Measurements from ENCODE around the gene OGDH. TPM values are rescaled to one million over a fixed set of nuclear protein-coding genes. Genes with fewer than 3 reads are reported as not detected.
"Not testable (repeated sequence)": the region's sequence is repeated elsewhere in the genome, so short reads cannot be mapped to it uniquely, and the experiment has no call there.

Gene OGDH
- total and polyA plus RNA-seq, 7 donors: 39.0 to 102 (median 74.4) TPM

DNA sequence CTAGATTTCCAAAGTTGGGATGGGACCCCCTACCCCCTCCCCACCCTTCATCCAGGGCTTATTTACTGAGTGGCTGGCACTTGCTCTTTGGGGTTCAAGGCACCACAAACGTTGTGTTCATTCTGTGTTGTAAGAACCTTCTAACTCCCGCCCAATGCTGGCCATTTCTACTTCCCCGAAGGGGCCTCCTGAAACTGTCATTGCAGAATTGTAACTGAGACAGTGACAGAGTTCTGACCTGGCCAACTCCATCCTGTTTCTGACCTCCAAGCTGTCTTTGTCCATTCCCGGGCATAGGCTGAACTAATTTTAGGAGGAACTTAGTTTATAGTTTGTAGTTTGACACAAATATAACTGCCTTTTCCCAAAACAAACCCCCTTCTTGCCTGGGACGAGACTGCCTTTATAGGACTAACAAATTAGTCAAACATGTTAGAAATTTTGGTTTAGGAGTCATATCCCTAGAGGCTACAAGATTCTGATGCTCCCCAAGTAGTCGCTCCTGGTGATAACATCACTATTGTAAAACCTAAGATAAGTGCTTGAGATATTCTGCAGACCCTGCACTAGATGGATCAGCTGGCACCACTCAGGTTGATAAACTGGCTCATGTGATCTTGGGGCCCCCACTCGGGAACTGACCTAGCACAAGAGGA lies 107.4 kb downstream of the OGDH start:
- Histone ChIP-seq H3K36me3 (peaks cover 0 to 16% (median 6%) of the 10 kb centered on the region in 4 donors), H3K27ac (no peak overlapping the region), H3K4me1 (no peaks in the 10 kb centered on the region), H3K9me3 (no peaks in the 10 kb centered on the region), H3K27me3 (no peaks in the 10 kb centered on the region), H3K4me3 (no peak overlapping the region)
- 68 to 69% methylated on average over 7 of the region's 7 CpGs for WGBS, 2 donors
- TF ChIP-seq POLR2A (IDR thresholded peaks at IDR 0.05) (no peak), EP300 (IDR thresholded peaks at IDR 0.05) (no peak), POLR2AphosphoS5 (IDR thresholded peaks at IDR 0.05) (no peak)
- TF ChIP-seq, protein P1, sequence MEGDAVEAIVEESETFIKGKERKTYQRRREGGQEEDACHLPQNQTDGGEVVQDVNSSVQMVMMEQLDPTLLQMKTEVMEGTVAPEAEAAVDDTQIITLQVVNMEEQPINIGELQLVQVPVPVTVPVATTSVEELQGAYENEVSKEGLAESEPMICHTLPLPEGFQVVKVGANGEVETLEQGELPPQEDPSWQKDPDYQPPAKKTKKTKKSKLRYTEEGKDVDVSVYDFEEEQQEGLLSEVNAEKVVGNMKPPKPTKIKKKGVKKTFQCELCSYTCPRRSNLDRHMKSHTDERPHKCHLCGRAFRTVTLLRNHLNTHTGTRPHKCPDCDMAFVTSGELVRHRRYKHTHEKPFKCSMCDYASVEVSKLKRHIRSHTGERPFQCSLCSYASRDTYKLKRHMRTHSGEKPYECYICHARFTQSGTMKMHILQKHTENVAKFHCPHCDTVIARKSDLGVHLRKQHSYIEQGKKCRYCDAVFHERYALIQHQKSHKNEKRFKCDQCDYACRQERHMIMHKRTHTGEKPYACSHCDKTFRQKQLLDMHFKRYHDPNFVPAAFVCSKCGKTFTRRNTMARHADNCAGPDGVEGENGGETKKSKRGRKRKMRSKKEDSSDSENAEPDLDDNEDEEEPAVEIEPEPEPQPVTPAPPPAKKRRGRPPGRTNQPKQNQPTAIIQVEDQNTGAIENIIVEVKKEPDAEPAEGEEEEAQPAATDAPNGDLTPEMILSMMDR (IDR thresholded peaks at IDR 0.05): no peak
- no peak for DNase-seq
- intact Hi-C loops (cut with DNase I): no loop called here

DNA sequence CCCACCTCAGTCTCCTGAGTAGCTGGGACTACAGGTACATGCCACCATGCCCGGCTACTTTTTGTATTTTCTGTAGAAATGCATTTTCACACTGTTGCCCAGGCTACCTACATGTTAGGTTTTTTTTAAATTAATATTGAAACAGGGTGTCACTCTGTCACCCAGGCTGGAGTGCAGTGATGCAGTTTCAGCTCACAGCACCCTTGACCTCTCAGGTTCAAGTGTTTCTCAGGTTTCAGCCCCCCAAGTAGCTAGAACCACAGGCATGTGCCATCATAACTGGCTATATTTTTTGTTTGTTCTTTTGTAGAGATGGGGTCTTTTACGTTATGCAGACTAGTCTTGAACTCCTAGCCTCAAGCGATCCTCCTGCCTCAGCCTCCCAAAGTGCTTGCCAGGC lies 109.8 kb downstream of the OGDH start:
- intact Hi-C loops (cut with DNase I): no loop called here
- Histone ChIP-seq H3K36me3 (no peaks in the 10 kb centered on the region), H3K27ac (no peak overlapping the region), H3K4me1 (no peaks in the 10 kb centered on the region), H3K27me3 (no peaks in the 10 kb centered on the region), H3K4me3 (no peak overlapping the region), H3K9me3 (no peaks in the 10 kb centered on the region)
- DNase-seq: no peak
- WGBS, 2 donors: 92 to 96% methylated on average over 3 of the region's 3 CpGs
- TF ChIP-seq POLR2AphosphoS5 (IDR thresholded peaks at IDR 0.05) (no peak), EP300 (IDR thresholded peaks at IDR 0.05) (no peak), POLR2A (IDR thresholded peaks at IDR 0.05) (no peak)
- TF ChIP-seq, protein P1 (IDR thresholded peaks at IDR 0.05): no peak

DNA sequence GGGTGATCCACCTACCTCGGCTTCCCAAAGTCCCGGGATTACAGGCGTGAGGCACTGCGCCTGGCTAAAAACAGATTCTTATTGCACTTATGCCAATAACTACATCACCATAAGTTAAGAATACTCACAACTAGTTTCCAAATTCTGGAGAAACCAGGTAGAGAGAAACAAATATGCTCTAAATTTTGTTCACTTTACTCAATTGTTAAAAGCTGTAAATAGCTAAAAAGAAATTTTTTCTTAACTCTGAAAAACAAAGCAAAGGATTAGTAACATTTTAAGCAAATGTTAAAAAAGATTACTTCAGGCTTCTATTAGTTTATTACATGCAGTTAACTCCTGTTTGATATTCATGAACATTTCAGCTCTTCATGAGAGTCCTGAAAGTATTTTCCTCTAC lies 113.9 kb downstream of the OGDH start:
- 96% methylated on average over 4 of the region's 4 CpGs for WGBS, 2 donors
- no peaks in the 10 kb centered on the region for H3K4me1 ChIP-seq
- no peak overlapping the region for H3K4me3 ChIP-seq
- DNase-seq: no peak
- no peaks in the 10 kb centered on the region for H3K9me3 ChIP-seq
- no peaks in the 10 kb centered on the region for H3K27me3 ChIP-seq
- TF ChIP-seq POLR2AphosphoS5 (IDR thresholded peaks at IDR 0.05): no peak
- no peak for TF ChIP-seq POLR2A (IDR thresholded peaks at IDR 0.05)
- TF ChIP-seq, protein P1 (IDR thresholded peaks at IDR 0.05): no peak
- no peak for TF ChIP-seq EP300 (IDR thresholded peaks at IDR 0.05)
- H3K27ac ChIP-seq: no peak overlapping the region
- no peaks in the 10 kb centered on the region for H3K36me3 ChIP-seq
- intact Hi-C loops (cut with DNase I): no loop called here

DNA sequence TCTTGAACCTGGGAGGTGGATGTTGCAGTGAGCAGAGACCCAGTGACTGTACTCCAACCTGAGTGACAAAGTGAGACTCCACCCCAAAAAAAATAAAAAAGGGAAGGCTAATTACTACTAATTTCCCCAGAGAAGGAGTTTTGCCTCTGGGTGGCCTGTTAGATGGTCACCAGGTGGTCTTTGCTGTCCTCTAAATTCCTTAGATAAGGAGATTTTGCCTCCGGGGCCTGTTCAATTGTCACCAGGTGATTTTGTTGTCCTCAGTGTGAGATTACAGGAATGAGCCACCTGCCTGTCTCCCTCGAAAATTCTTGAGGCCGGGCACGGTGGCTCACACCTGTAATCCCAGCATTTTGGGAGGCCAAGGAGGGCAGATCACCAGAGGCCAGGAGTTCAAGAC lies 117.8 kb downstream of the OGDH start:
- H3K9me3 ChIP-seq: no peaks in the 10 kb centered on the region
- no peaks in the 10 kb centered on the region for H3K4me1 ChIP-seq
- no peak overlapping the region for H3K27ac ChIP-seq
- no peaks in the 10 kb centered on the region for H3K36me3 ChIP-seq
- 91 to 92% methylated on average over 4 of the region's 4 CpGs for WGBS, 2 donors
- intact Hi-C loops (cut with DNase I): no loop called here
- H3K4me3 ChIP-seq: no peak overlapping the region
- H3K27me3 ChIP-seq: no peaks in the 10 kb centered on the region
- DNase-seq: no peak
- TF ChIP-seq, protein P1 (IDR thresholded peaks at IDR 0.05): no peak
- TF ChIP-seq EP300 (IDR thresholded peaks at IDR 0.05): no peak
- TF ChIP-seq POLR2A (IDR thresholded peaks at IDR 0.05): no peak
- no peak for TF ChIP-seq POLR2AphosphoS5 (IDR thresholded peaks at IDR 0.05)

DNA sequence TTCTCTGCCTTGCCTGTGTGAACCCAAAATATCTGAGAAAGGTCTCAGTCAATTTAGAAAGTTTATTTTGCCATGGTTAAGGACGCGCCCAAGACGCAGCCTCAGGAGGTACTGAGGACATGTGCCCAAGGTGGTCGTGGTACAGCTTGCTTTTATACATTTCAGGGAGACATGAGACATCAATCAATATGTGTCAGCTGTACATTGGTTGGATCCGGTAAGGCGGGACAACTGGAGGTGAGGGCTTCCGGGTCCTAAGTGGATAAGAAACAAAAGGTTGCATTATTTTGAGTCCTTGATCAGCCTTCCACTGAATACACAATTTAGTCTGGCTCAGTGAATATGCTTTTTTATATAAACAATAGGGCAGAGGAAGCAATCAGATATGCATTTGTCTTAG lies 119.8 kb downstream of the OGDH start:
- WGBS, 2 donors: 72 to 81% methylated on average over 7 of the region's 7 CpGs
- not testable (repeated sequence) for DNase-seq

More for the DNA sequence above, 119.8 kb downstream of the OGDH start:
- H3K9me3 ChIP-seq; intact Hi-C loops (cut with DNase I); H3K27ac ChIP-seq; H3K36me3 ChIP-seq; H3K27me3 ChIP-seq; H3K4me1 ChIP-seq; H3K4me3 ChIP-seq: not testable (repeated sequence)
